A549 (cell line): Measurements from ENCODE around the gene APBB2. TPM values are rescaled to one million over a fixed set of nuclear protein-coding genes. Genes with fewer than 3 reads are reported as not detected.

Source experiments
- ATAC-seq, 2 experiments: fragments of 200-7000 bp in 1 of 2; fragments of >200 bp in 1 of 2; cut with Nextera tagmentation in 1 of 2; cut with Tn5 transposase in 1 of 2; 3 replicates each; pipeline versions ENCODE4 v1.8.0 to v1.9.1; 2018 to 2020; ENCODE audit warnings: mild to moderate bottlenecking in 1 of 2, moderate library complexity in 1 of 2
- CTCF ChIA-PET: fragments of 300-600 bp; sonication (Branson Sonifier 250); formaldehyde crosslinking; extraction: SDS; loops from one replicate; lab custom pipeline; 2021; ENCODE audit warnings: antibody characterized with exemption, inconsistent platforms; lab: Yijun Ruan, JAX
- POLR2A ChIA-PET: fragments of 350-600 bp; formaldehyde crosslinking; extraction: SDS; loops from one replicate; lab custom pipeline; 2021; ENCODE audit warnings: antibody characterized with exemption, inconsistent platforms; lab: Yijun Ruan, JAX
- DNase-seq, 2 experiments: peaks; one replicate each; pipeline versions ENCODE4 v3.0.0 to v3.0.0-alpha.2; 2011 to 2016; ENCODE audit warnings: low read depth in 1 of 2, low spot score in 1 of 2
- FAIRE-seq: peaks from 2 replicates; lab custom pipeline; 2011; peaks lifted over from hg19 to GRCh38; lab: Jason Lieb, UNC
- H3K27ac ChIP-seq, 2 experiments: fragments of >200 bp; sonication (Bioruptor Twin); formaldehyde crosslinking; 3 replicates each; pipeline ENCODE4 v1.5.1; 2016 to 2017
- H3K4me1 ChIP-seq: fragments of >200 bp; sonication (Bioruptor Twin); formaldehyde crosslinking; 3 replicates; pipeline ENCODE4 v1.6.1; 2016
- H3K4me2 ChIP-seq: fragments of >200 bp; sonication (Bioruptor Twin); formaldehyde crosslinking; 3 replicates; pipeline ENCODE4 v1.6.1; 2016
- H3K4me3 ChIP-seq: fragments of >200 bp; sonication (Bioruptor Twin); formaldehyde crosslinking; 3 replicates; pipeline ENCODE4 v1.5.1; 2016
- H3K9me3 ChIP-seq: fragments of >200 bp; sonication (Bioruptor Twin); formaldehyde crosslinking; 3 replicates; pipeline ENCODE4 v1.6.1; 2016
- BHLHE40 ChIP-seq: IDR thresholded peaks from 2 replicates; pipeline ENCODE4 v1.6.1; 2012; ENCODE audit warnings: low read depth, low read length, inconsistent platforms
- CHD2 ChIP-seq: fragments of 150-350 bp; IDR thresholded peaks from 2 replicates; pipeline ENCODE4 v1.6.1; 2014; ENCODE audit warnings: low read length; ENCODE audit not compliant: partially characterized antibody
- CHD4 ChIP-seq: fragments of 200-600 bp; sonication (generic); IDR thresholded peaks from 2 replicates; pipeline ENCODE4 v1.6.1; 2016; ENCODE audit warnings: antibody characterized with exemption, mild to moderate bottlenecking, borderline replicate concordance
- CTCF ChIP-seq: fragments of >200 bp; sonication (Bioruptor Twin); formaldehyde crosslinking; IDR thresholded peaks from 3 replicates; pipeline ENCODE4 v1.5.1; 2016
- EHF ChIP-seq: fragments of 250-450 bp; sonication (Bioruptor Pico); IDR thresholded peaks from 2 replicates; pipeline ENCODE4 v1.5.0; 2020; ENCODE audit warnings: mild to moderate bottlenecking
- EHMT2 ChIP-seq: fragments of 200-600 bp; sonication (generic); IDR thresholded peaks from 2 replicates; pipeline ENCODE4 v1.6.1; 2016; ENCODE audit warnings: antibody characterized with exemption, low read depth, mild to moderate bottlenecking, moderate library complexity
- ELK1 ChIP-seq: fragments of 150-350 bp; IDR thresholded peaks from 2 replicates; pipeline ENCODE4 v1.6.1; 2014; ENCODE audit warnings: low read depth, mild to moderate bottlenecking, low read length
- EP300 ChIP-seq, 2 experiments: fragments of >200 bp; sonication (Bioruptor Twin); formaldehyde crosslinking; IDR thresholded peaks; 2 replicates in 1 of 2; 3 replicates in 1 of 2; pipeline ENCODE4 v1.6.1; 2016 to 2017
- FOXS1 ChIP-seq: fragments of 250-450 bp; sonication (Bioruptor Pico); IDR thresholded peaks from 2 replicates; pipeline ENCODE4 v1.5.0; 2020; ENCODE audit warnings: mild to moderate bottlenecking, moderate library complexity
- HES2 ChIP-seq: fragments of >200 bp; sonication (Bioruptor Twin); formaldehyde crosslinking; IDR thresholded peaks from 2 replicates; pipeline ENCODE4 v1.6.1; 2016
- HMGXB4 ChIP-seq: fragments of 250-450 bp; sonication (Bioruptor Pico); IDR thresholded peaks from 2 replicates; pipeline ENCODE4 v1.5.0; 2021; ENCODE audit warnings: mild to moderate bottlenecking, moderate library complexity, borderline replicate concordance
- HOXA7 ChIP-seq: fragments of 250-450 bp; sonication (Bioruptor Pico); IDR thresholded peaks from 2 replicates; pipeline ENCODE4 v1.5.0; 2020; ENCODE audit warnings: mild to moderate bottlenecking, moderate library complexity
- HOXB5 ChIP-seq: fragments of 250-450 bp; sonication (Bioruptor Pico); IDR thresholded peaks from 2 replicates; pipeline ENCODE4 v1.5.0; 2020; ENCODE audit warnings: mild to moderate bottlenecking, moderate library complexity
- JUN ChIP-seq, 2 experiments: fragments of >200 bp; sonication (Bioruptor Twin); formaldehyde crosslinking; IDR thresholded peaks; 2 replicates in 1 of 2; 3 replicates in 1 of 2; pipeline ENCODE4 v1.6.1; 2016 to 2017
- JUNB ChIP-seq: fragments of >200 bp; sonication (Bioruptor Twin); formaldehyde crosslinking; IDR thresholded peaks from 2 replicates; pipeline ENCODE4 v1.6.1; 2016
- KDM1A ChIP-seq: fragments of 200-600 bp; sonication (generic); IDR thresholded peaks from 2 replicates; pipeline ENCODE4 v1.6.1; 2016; ENCODE audit warnings: low read depth, mild to moderate bottlenecking
- MAZ ChIP-seq: fragments of 150-350 bp; IDR thresholded peaks from 2 replicates; pipeline ENCODE4 v1.6.1; 2014; ENCODE audit warnings: antibody characterized with exemption, low read depth, low read length, borderline replicate concordance
- NR3C1 ChIP-seq: fragments of >200 bp; sonication (Bioruptor Twin); formaldehyde crosslinking; IDR thresholded peaks from 3 replicates; pipeline ENCODE4 v1.6.1; 2017
- PBX3 ChIP-seq: IDR thresholded peaks from 2 replicates; pipeline ENCODE4 v1.6.1; 2012
- POLR2AphosphoS2 ChIP-seq: conservative IDR thresholded peaks from 2 replicates; pipeline ENCODE4 v1.6.1; 2012; ENCODE audit warnings: low read length, improper control_type of control experiment, inconsistent platforms
- RARB ChIP-seq: fragments of 250-450 bp; sonication (Bioruptor Pico); IDR thresholded peaks from 2 replicates; pipeline ENCODE4 v1.8.0; 2021; ENCODE audit warnings: mild to moderate bottlenecking, moderate library complexity
- RCOR1 ChIP-seq: fragments of 150-350 bp; IDR thresholded peaks from 2 replicates; pipeline ENCODE4 v1.6.1; 2014; ENCODE audit warnings: antibody characterized with exemption, low read length, low read depth
- ZNF302 ChIP-seq: fragments of 250-450 bp; sonication (Bioruptor Pico); IDR thresholded peaks from 2 replicates; pipeline ENCODE4 v1.9.0; 2021; ENCODE audit warnings: inconsistent platforms, mild to moderate bottlenecking, moderate library complexity
- WGBS: methylation state at CpG from one replicate; pipeline ENCODE4 v1.1.6; 2017; ENCODE audit errors: missing lambda C conversion rate; 5-methylcytosine and 5-hydroxymethylcytosine counted together
- polyA plus RNA-seq, 4 experiments: library from polyadenylated mRNA; depleted of rRNA in 3 of 4; stranded (reverse); fragments of >200 nt; fragmentation: RNase III in 1 of 4; extraction: RNeasy Plus Mini Kit Qiagen cat#74134 plus additional on column Dnase treatment in 1 of 4; gene quantifications; 2 replicates in 3 of 4; 3 replicates in 1 of 4; pipeline ENCODE4 v1.2.3, GENCODE V29; 2011 to 2017

APBB2 gene
- polyA plus RNA-seq, 2 of the 4 experiments (the other 2 are of a cell fraction) = 8.3 to 31.9 TPM

GRCh38 chr4:41221850-41222645 lies 7.7 kb upstream of the APBB2 start:
- TF ChIP-seq ELK1 = no peak
- TF ChIP-seq HES2 = no peak
- H3K4me1 ChIP-seq = peaks cover 2% of the 10 kb centered on the region; the same call in 2 of the 3 replicates
- FAIRE-seq (no peak), ATAC-seq (no peak), DNase-seq (no peak)
- H3K4me3 ChIP-seq = no peak overlapping the region
- ChIA-PET CTCF (interaction anchor here (1.0 kb wide), 1 partner anchor 314 kb away, joined by 3 read pairs; no protein-coding TSS in a partner anchor), POLR2A (interaction anchor here (0.7 to 1.3 kb wide), 3 partner anchors 8 to 303 kb away, joined by 3 to 6 read pairs (median 4); partner anchors contain the start of genes APBB2 and UCHL1)
- H3K4me2 ChIP-seq = no peak overlapping the region
- no peaks in the 10 kb centered on the region for H3K9me3 ChIP-seq
- H3K27ac ChIP-seq = no peak overlapping the region
- 66% methylated on average over 4 of the region's 4 CpGs for WGBS

- Histone ChIP-seq H3K4me3 (no peak overlapping the region), H3K4me2 (no peak overlapping the region), H3K27ac (no peak overlapping the region), H3K4me1 (peaks cover 17% of the 10 kb centered on the region; the same call in 2 of the 3 replicates), H3K9me3 (no peaks in the 10 kb centered on the region)
- POLR2A ChIA-PET = interaction anchor here (1.7 kb wide), 1 partner anchor 37 kb away, joined by 8 read pairs; the partner anchor contains the start of gene UCHL1
- ATAC-seq = no peak
- TF ChIP-seq EP300 (IDR thresholded peaks at IDR 0.05) (no peak), JUN (IDR thresholded peaks at IDR 0.05) (no peak), PBX3 (no peak), RCOR1 (no peak), BHLHE40 (no peak), HOXA7 (CRISPR knock-in tag) (no peak), EHF (CRISPR knock-in tag) (no peak)
- CTCF ChIA-PET = interaction anchor here (1.3 to 9.8 kb wide), 2 partner anchors 291 to 442 kb away, joined by 4 to 135 read pairs; no protein-coding TSS in a partner anchor
- no peak for FAIRE-seq
- DNase-seq = no peak
- WGBS = 82% methylated on average over 3 of the region's 3 CpGs
These were observed 5.1 kb upstream of the APBB2 start for GRCh38 chr4:41219421-41219950.

GRCh38 chr4:41218703-41219102 lies 4.4 kb upstream of the APBB2 start:
- WGBS = 88% methylated on average over 3 of the region's 3 CpGs
- TF ChIP-seq JUNB (no peak), KDM1A (no peak), CHD2 (no peak), CTCF (no peak), ZNF302 (CRISPR knock-in tag) (no peak), BHLHE40 (no peak), POLR2AphosphoS2 (no peak), RCOR1 (no peak), EHMT2 (no peak), RARB (CRISPR knock-in tag) (no peak), MAZ (no peak), NR3C1 (no peak), CHD4 (no peak), HOXB5 (CRISPR knock-in tag) (no peak), HMGXB4 (CRISPR knock-in tag) (no peak), FOXS1 (CRISPR knock-in tag) (no peak)

More at GRCh38 chr4:41218703-41219102, 4.4 kb upstream of the APBB2 start:
- no peak for ATAC-seq
- CTCF ChIA-PET = interaction anchor here (0.5 to 9.8 kb wide), 3 partner anchors 290 to 443 kb away, joined by 3 to 135 read pairs (median 4); no protein-coding TSS in a partner anchor
- POLR2A ChIA-PET = interaction anchor here (1.7 kb wide), 1 partner anchor 38 kb away, joined by 8 read pairs; the partner anchor contains the start of gene UCHL1
- Histone ChIP-seq H3K4me2 (no peak overlapping the region), H3K9me3 (no peaks in the 10 kb centered on the region), H3K27ac (no peak overlapping the region), H3K4me1 (peaks cover 17% of the 10 kb centered on the region; the same call in 2 of the 3 replicates), H3K4me3 (no peak overlapping the region)
- FAIRE-seq = no peak
- no peak for DNase-seq
